HG02798 (cell line): Measurements from ENCODE around the gene ZNF391.
"Not testable (repeated sequence)": the region's sequence is repeated elsewhere in the genome, so short reads cannot be mapped to it uniquely, and the experiment has no call there.

ENCODE experiments used
- ATAC-seq: cut with Tn5 transposase; IDR thresholded peaks from one replicate; pipeline ENCODE4 v1.9.1; 2021; ENCODE audit warnings: mild to moderate bottlenecking; ENCODE audit not compliant: unreplicated experiment, poor library complexity

ZNF391 gene

GRCh38 chr6:27419363-27419762 is 30.8 kb downstream of the ZNF391 start:
- no peak for ATAC-seq

- ATAC-seq = no peak
Measured at GRCh38 chr6:27422651-27423332, 34.2 kb downstream of the ZNF391 start.

DNA sequence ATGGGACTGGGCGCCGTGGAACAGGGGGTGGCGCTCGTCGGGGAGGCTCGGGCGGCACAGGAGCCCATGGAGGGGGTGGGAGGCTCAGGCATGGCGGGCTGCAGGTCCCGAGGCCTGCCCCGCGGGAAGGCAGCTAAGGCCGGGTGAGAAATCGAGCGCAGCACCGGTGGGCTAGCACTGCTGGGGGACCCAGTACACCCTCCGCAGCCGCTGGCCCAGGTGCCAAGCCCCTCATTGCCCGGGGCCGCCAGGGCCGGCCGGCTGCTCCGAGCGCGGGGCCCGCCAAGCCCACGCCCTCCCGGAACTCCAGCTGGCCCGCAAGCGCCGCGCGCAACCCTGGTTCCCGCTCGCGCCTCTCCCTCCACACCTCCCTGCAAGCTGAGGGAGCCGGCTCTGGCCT is 36.3 kb downstream of the ZNF391 start:
- ATAC-seq = not testable (repeated sequence)

DNA sequence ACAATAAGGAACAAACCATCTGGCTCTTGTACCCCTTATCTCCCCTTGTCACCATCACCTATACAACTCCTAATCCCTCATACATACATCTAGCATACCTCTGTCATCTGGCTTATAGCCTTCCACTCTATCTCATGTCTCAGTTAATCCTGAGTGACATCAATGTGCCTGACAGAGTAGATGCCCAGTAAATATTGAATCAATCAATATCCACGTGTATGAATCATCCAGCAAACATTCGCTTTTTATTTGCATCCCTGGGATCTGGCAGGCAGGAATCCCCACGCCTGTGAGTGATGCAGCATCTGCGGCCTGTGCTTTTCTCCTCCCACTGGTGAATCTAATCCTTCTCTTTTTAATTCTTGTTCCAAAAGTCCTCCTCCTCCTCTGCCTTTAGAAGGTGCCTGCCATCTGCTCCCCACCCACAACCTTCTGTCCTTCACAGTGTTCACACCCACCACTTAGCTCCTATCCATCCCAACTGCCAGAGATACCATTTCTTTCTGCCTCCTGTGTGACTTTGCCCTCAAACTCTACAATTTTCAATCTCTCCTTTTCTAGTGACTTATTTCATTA is 37.6 kb downstream of the ZNF391 start:
- no peak for ATAC-seq

DNA sequence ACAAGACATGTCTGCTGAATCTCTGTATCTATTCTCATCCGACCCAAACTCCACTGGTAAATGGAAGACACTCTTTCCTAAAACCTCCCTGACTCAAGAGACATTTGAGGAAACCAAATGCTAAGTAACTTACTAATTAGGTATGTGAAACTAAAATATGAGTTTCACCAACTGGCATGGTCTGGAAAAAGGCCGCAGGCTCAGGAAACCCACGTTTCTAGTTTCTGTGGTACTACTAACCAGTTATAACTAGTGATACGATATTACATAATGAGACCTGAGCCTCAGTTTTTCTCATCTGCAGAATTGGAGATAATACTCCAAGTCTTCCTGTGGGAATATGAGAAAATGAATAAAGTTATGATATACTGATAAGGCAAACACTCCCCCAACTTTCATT is 39.9 kb downstream of the ZNF391 start:
- ATAC-seq = no peak

DNA sequence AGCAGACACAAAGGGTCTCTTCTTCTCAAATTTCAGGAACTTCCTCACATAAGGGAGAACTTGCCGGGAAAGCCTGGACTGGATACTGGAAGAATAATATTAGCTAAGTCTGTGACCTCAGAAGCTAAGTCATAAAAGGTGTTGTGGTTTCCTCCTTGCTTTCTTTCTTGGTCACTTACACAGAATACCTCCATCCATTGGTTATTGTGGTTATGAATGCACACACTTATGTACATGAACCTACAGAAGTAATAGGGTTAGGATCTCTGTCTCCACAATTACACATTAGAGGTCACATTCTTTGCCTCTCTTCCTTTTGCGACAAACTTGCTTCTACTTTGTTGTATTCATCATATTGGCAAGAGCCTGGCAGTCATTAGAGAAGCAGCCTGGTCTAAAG is 40.4 kb downstream of the ZNF391 start:
- no peak for ATAC-seq

- no peak for ATAC-seq
Measured at GRCh38 chr6:27433714-27434113, 45.2 kb downstream of the ZNF391 start.

GRCh38 chr6:27439371-27439770 is 50.8 kb downstream of the ZNF391 start:
- no peak for ATAC-seq

DNA sequence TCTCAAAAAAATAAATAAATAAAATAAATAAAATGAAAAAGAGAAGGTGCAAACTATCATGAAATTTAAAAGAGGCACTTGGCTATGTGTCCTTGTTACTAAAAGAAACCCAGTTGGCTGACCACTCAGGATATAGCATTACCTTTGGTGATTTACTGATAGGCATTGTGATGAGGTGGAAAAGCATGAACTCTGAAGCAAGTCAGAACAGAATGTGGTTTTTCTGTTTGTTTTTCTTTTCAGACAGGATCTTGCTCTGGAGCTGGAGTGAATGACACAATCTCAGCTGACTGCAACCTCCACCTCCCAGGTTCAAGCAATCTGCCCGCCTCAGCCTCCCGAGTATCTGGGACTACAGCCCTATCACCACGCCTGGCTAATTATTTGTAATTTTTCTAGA is 52.4 kb downstream of the ZNF391 start:
- no peak for ATAC-seq

GRCh38 chr6:27442932-27443331 is 54.4 kb downstream of the ZNF391 start:
- ATAC-seq = no peak

DNA sequence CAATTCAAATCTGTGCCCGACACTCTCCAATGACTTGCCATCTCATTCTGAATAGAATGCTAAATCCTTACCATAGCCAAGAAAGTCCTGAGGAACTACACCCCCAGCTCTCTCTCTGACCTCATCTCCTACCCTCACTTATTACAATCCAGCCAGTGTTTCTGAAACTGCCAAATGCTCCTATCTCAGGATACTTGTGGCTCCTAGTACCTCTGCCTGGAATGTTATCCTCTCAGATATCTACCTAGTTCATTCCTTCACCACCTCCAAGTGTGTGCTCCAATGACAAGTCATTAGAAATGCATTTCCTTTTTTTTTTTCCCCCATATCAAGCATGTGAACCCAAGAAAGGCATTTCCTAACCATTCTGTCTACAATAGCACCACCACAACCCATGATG is 59.9 kb downstream of the ZNF391 start:
- no peak for ATAC-seq

DNA sequence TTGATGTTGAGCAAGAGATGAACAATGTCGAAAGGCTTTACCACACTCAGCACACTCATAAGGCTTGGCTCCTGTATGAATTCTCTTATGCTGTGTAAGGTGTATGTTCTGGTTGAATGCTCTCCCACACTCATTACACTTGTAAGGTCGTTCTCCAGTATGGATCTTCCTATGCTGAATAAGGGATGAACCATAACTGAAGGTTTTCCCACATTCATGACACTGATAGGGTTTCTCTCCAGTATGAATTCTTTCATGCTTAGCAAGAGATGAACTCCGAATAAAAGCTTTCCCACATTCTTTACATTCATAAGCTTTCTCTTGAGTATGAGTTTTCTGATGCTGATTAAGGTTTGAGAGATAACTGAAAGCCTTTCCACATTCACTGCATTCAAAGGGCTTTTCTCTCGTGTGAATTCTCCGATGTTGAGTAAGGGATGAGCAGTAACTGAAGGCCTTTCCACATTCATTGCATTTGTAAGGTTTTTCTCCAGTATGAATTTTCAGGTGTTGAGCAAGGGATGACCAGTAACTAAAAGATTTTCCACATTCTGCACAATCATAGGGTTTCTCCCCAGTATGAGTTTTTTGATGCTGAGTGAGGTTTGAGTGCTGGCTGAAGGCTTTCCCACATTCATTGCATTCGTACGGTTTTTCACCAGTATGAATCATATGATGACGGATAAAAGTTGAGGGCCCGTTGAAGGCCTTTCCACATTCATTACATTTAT is 63.3 kb downstream of the ZNF391 start:
- ATAC-seq = no peak

- ATAC-seq = no peak
Measured at GRCh38 chr6:27452496-27452897, 63.9 kb downstream of the ZNF391 start.
